Activated CD8-positive, alpha-beta memory T cell treated with anti-CD3 and anti-CD28 coated beads, Interleukin-2, amount 50 U/mL, for 1 hour (primary cell): ENCODE measurements around the gene FRMD4A.

Source experiments
- DNase-seq: peaks from one replicate; pipeline ENCODE4 v3.0.0-alpha.2; 2020; ENCODE audit errors: extremely low read depth

Gene FRMD4A

GRCh38 chr10:13754277-13754676, 576.4 kb downstream of the FRMD4A start:
- no peak for DNase-seq

- no peak for DNase-seq
These were observed 579.4 kb downstream of the FRMD4A start for GRCh38 chr10:13751191-13751764.

DNA sequence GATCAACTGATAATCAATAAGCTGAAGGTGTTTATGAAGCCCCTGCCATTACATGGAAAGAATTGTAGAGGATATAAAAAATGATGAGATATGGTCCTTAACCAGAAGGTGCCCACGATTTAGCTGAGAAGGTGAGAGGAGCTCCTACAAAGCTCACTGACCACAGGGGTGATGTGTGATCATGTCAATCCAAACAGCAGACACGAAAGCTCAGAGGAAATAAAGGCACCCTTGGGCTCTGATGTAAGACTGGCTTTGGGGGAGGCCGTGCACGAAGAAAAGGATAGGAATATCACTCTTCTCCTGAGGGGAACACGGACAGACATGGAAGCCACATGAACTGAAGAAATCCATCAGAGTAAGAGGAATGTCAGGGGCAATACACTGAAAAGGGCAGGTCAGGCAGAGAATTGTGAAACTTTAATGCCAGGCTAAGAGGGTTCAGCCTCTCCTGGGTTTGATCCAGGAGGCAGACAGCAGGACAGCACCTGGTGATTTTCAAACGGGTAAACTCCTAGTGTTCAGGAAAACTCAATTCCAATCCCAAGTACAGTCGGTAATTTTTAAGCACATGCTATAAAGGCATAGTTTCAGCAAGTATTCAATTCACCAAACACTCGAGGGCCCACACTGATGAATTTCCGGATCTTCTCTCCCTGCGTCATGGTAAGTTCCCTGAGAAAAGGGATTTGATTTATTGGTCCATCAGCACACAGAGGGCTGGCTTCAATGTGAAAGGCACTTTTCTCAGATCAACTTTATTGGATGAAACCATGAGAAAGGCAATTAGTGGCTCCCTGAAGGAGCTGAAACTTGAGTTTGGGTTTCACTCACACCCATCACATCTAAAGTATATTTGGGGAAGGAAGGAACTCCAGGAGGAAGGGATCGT, 580.2 kb downstream of the FRMD4A start:
- no peak for DNase-seq

DNA sequence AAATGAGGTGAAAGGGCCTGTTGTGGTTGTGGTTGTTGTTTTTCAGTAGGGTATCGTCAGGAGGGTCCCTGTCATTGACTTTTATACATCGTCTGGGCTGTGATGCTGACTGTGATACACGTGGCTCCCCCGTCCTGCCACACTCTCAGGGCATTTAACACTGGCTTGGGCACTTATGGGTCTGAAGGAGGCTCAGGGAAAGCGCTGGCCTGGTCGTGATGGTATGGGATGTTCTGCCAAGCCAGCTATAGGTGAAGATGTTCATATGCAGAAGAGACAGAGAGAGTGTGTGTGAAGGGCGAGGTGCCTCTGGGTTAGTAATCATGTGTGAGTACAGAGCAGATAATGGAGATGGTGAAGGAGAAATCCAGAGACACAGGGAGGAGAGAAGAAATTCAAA, 585.5 kb downstream of the FRMD4A start:
- DNase-seq, result no peak

DNA sequence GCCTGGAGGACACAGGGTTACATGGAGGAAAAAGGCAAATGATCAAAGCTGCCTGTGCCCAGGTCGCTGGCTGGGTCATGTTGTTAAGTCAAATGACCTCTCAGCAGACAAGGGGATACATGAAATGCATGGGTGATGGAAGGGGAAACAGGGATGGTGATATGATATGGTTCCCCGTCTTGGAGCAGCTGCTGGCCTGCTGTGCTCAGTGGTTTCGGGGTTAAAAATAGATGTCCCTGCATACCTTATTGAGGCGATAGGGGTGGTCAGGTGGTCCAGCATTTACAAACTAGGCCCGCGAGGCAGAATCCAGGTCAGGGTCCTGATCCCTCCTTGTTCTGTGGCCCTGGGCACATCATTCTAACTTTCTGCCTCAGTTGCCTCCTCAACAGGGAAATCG, 586.8 kb downstream of the FRMD4A start:
- no peak for DNase-seq

- DNase-seq, result no peak
These were observed 587.5 kb downstream of the FRMD4A start for GRCh38 chr10:13743101-13743693.

- DNase-seq, result no peak
These were observed 589.3 kb downstream of the FRMD4A start for GRCh38 chr10:13741438-13741837.

DNA sequence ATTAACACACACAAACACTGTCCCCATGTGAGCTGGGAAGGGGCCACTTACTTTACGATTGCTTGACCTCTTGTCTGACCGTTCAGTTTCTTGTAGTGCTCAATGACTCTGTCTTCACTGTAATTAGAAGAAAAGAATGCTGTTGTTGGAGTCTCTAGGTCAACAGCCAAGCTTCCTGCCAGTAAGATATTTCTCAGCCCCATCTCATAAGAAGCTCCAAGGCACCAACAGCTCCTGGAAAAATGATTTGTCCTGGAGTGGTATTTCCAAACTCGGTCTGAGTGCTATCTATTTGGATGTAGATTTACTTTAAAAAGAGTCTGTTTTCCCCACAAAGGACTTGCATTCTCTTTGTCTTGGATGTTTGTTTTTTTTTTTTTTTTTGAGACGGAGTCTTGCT, 590.3 kb downstream of the FRMD4A start:
- no peak for DNase-seq

- DNase-seq, result no peak
These were observed 591.5 kb downstream of the FRMD4A start for GRCh38 chr10:13739183-13739582.

GRCh38 chr10:13736506-13736905, 594.2 kb downstream of the FRMD4A start:
- DNase-seq, result no peak

GRCh38 chr10:13734151-13734550, 596.6 kb downstream of the FRMD4A start:
- no peak for DNase-seq

GRCh38 chr10:13733071-13733470, 597.7 kb downstream of the FRMD4A start:
- DNase-seq, result no peak

- no peak for DNase-seq
These were observed 598.3 kb downstream of the FRMD4A start for GRCh38 chr10:13732465-13732881.

DNA sequence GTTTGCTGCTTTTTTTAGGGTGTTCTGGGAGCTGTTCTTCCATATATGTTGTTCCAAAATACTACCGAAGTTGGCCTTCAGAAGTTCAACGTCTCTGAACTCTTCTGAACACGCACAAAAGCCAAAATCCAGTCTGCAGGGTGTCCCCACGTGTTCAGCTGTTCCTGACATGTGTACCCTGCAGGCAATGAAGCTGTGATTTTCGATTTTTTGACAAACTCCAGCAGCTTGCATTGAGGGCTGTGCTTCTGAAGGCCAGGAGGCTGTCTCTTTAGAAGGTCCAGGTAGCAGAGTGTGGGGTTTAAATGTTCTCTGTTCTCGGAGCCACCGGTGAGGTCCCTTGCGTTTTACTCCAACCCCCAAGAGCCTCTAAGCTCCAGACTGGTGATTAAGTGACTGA, 598.9 kb downstream of the FRMD4A start:
- no peak for DNase-seq

DNA sequence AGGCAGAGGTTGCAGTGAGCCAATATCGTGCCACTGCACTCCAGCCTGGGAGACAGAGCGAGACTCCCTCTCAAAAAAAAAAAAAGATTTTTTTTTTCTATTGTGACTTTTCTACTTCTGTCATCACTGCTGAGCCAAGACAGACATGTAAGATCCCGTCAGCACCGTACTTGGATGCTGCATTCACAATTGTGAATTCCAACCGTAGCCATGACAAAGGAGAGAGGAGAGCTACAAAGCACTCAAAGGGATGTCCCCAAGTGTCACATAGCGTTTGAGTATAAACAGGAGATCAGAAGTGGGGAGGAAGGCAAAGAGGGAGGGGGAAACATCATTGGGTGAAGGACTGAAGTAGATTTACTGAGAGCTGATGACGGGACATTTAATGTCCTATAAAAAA, 599.8 kb downstream of the FRMD4A start:
- no peak for DNase-seq

DNA sequence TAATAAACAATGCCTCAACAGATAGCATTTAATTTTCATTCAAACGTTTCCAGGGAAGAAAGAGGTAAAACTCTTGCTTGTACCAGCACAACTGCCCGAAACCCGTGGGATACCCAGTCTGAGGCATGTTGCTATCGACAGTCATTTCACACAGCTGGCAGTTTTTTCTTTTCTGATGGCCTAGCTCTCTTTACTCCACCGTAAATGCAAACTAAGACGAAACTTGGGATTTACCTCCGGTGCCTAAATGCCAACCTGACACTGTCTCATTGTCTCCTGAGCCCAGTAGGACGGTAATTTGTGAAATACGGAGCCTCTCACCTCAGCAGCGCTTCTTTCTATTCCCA, 600.4 kb downstream of the FRMD4A start:
- no peak for DNase-seq

- no peak for DNase-seq
These were observed 601.0 kb downstream of the FRMD4A start for GRCh38 chr10:13729586-13730305.

DNA sequence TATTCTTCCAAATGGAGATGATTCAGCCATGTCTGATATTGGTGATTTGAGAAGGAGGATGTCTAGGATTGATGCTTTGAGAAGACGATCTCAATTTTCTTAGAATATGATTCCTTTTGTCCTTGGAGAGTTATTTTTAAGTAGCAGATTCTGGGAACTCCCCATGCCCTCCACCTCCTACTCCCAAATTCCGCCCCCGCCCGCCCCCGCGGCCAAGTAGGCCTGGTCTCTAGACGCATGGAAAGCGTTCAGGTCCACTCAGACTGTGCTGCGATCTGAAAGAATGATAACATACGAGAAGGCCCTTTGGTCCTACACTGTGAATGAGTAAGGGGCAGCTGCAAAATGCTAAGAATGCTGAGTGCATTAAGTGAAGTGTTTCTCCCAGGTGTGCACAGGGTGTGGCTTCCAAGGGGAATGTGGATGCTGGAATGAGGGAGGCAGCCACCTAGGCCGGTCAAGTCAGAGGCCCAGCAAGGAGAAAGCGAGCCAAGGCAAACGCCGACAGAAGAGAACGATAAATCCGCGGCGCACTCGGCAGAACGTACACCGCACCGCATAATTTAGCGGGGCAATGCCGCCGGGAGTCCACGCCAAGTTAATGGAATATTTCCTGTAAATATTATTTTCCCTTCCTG, 601.7 kb downstream of the FRMD4A start:
- DNase-seq, result no peak

DNA sequence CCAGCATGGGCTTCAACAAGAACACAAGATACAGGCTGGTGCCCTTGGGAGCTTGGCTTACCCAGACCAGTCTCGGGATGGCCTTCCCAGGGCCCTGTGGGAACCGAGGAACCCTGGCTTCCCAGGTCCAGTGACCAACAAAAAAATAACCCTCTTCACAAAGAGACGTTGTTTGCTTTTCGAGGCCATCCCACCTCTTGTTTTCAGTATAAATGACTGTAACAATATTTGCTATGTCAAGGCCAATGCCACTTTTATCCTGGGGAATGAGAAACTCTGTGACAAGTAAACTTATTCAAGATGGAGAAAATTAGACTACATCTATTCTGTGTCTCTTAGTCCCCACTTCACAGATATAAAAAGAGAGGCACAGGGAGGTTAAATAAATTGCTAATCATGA, 605.1 kb downstream of the FRMD4A start:
- no peak for DNase-seq

GRCh38 chr10:13724484-13724883, 606.2 kb downstream of the FRMD4A start:
- DNase-seq, result no peak

- no peak for DNase-seq
These were observed 607.7 kb downstream of the FRMD4A start for GRCh38 chr10:13722747-13723653.
